Fibroblast of the aortic adventitia (primary cell): Measurements from ENCODE around the gene CNTNAP5. TPM values are rescaled to one million over a fixed set of nuclear protein-coding genes. Genes with fewer than 3 reads are reported as not detected.
A peak's percentile ranks its signal among the peaks of the same experiment; 100 is the strongest.

ENCODE experiments used
- DNase-seq: peaks from one replicate; pipeline ENCODE4 v3.0.0-alpha.2; 2010; ENCODE audit warnings: low read depth
- H3K4me3 ChIP-seq: 2 replicates; pipeline ENCODE4 v1.5.1; 2011; ENCODE audit warnings: low read depth, mild to moderate bottlenecking, control low read depth, low read length, moderate library complexity
- CTCF ChIP-seq: IDR thresholded peaks from 2 replicates; pipeline ENCODE4 v1.5.1; 2011; ENCODE audit warnings: mild to moderate bottlenecking, low read length, control low read depth, inconsistent platforms; ENCODE audit not compliant: insufficient read depth
- total RNA-seq: library from RNA; depleted of rRNA; stranded (reverse); fragments of >200 nt; gene quantifications from 2 replicates; pipeline ENCODE4 v1.2.3, GENCODE V29; 2012; ENCODE audit warnings: low replicate concordance

CNTNAP5 gene
- total RNA-seq, 1 donor: under 0.01 TPM

GRCh38 chr2:124281541-124281940 is 256.5 kb downstream of the CNTNAP5 start:
- no peak for DNase-seq
- H3K4me3 ChIP-seq: no peak overlapping the region
- TF ChIP-seq CTCF: no peak

- H3K4me3 ChIP-seq: no peak overlapping the region
- TF ChIP-seq CTCF: no peak
- DNase-seq: peak; percentile 9
Measured at GRCh38 chr2:124283096-124283495, 258.0 kb downstream of the CNTNAP5 start.

- no peak overlapping the region for H3K4me3 ChIP-seq
- peak; percentile 23 for DNase-seq
- no peak for TF ChIP-seq CTCF
Measured at GRCh38 chr2:124286089-124286783, 261.1 kb downstream of the CNTNAP5 start.

- TF ChIP-seq CTCF: no peak
- no peak for DNase-seq
- H3K4me3 ChIP-seq: no peak overlapping the region
Measured at GRCh38 chr2:124289060-124289459, 264.0 kb downstream of the CNTNAP5 start.

GRCh38 chr2:124289615-124290014 is 264.5 kb downstream of the CNTNAP5 start:
- H3K4me3 ChIP-seq: no peak overlapping the region
- TF ChIP-seq CTCF: no peak
- DNase-seq: no peak

GRCh38 chr2:124296470-124296869 is 271.4 kb downstream of the CNTNAP5 start:
- TF ChIP-seq CTCF: no peak
- H3K4me3 ChIP-seq: no peak overlapping the region
- DNase-seq: no peak

- no peak for DNase-seq
- no peak overlapping the region for H3K4me3 ChIP-seq
- no peak for TF ChIP-seq CTCF
Measured at GRCh38 chr2:124301915-124302314, 276.8 kb downstream of the CNTNAP5 start.
